DOHH2 (cell line): ENCODE data around the gene RHO.
"Not testable (repeated sequence)": the region's sequence is repeated elsewhere in the genome, so short reads cannot be mapped to it uniquely, and the experiment has no call there.

Experiments used
- H3F3A ChIP-seq: fragments of 200-600 bp; sonication (generic), shearing (Covaris generic); 2 replicates; pipeline ENCODE4 v1.6.0; 2016; ENCODE audit warnings: antibody characterized with exemption, mild to moderate bottlenecking; ENCODE audit not compliant: control insufficient read depth, insufficient read depth
- H3K27ac ChIP-seq: fragments of 200-600 bp; sonication (generic); 2 replicates; pipeline ENCODE4 v1.5.1; 2014; ENCODE audit warnings: low read depth, mild to moderate bottlenecking, low read length, moderate library complexity
- H3K27me3 ChIP-seq: fragments of 200-600 bp; sonication (generic); 2 replicates; pipeline ENCODE4 v1.6.1; 2014; ENCODE audit warnings: mild to moderate bottlenecking, low read length, mixed read lengths; ENCODE audit not compliant: control insufficient read depth
- H3K36me3 ChIP-seq: fragments of 200-600 bp; sonication (generic); 2 replicates; pipeline ENCODE4 v1.6.1; 2014; ENCODE audit warnings: mild to moderate bottlenecking, low read length, moderate library complexity, mixed read lengths; ENCODE audit not compliant: control insufficient read depth
- H3K4me1 ChIP-seq: fragments of 200-600 bp; sonication (generic); 2 replicates; pipeline ENCODE4 v1.6.1; 2014; ENCODE audit warnings: mild to moderate bottlenecking, low read length, mixed read lengths; ENCODE audit not compliant: control insufficient read depth
- H3K4me2 ChIP-seq: fragments of 200-600 bp; sonication (generic); 2 replicates; pipeline ENCODE4 v1.6.0; 2014; ENCODE audit warnings: mild to moderate bottlenecking, low read length, moderate library complexity
- H3K4me3 ChIP-seq: fragments of 200-600 bp; sonication (generic); 2 replicates; pipeline ENCODE4 v1.5.1; 2014; ENCODE audit warnings: mild to moderate bottlenecking, low read length, mixed read lengths
- H3K79me2 ChIP-seq: fragments of 200-600 bp; sonication (generic); 2 replicates; pipeline ENCODE4 v1.6.1; 2014; ENCODE audit warnings: mild to moderate bottlenecking, low read length, mixed read lengths; ENCODE audit not compliant: control insufficient read depth
- H3K9me2 ChIP-seq: fragments of 200-600 bp; sonication (generic); replicated peaks from 2 replicates; pipeline ENCODE4 v1.6.1; 2014; ENCODE audit warnings: mild to moderate bottlenecking, low read length, mixed read lengths; ENCODE audit not compliant: control insufficient read depth
- H3K9me3 ChIP-seq: fragments of 200-600 bp; sonication (generic); 2 replicates; pipeline ENCODE4 v1.6.1; 2014; ENCODE audit warnings: antibody characterized with exemption, low read length, mixed read lengths; ENCODE audit not compliant: control insufficient read depth, insufficient read depth
- H4K20me1 ChIP-seq: fragments of 200-600 bp; sonication (generic); 2 replicates; pipeline ENCODE4 v1.6.0; 2014; ENCODE audit warnings: low read depth, mild to moderate bottlenecking, antibody characterized with exemption, low read length, moderate library complexity; ENCODE audit not compliant: control insufficient read depth, insufficient read depth
- EZH2phosphoT487 ChIP-seq: fragments of 200-600 bp; sonication (generic); IDR thresholded peaks from 2 replicates; pipeline ENCODE4 v1.6.1; 2017; ENCODE audit warnings: borderline replicate concordance, mild to moderate bottlenecking, antibody characterized with exemption, low read length, moderate library complexity, mixed read lengths
- TF ChIP-seq, protein P1 (sequence below): fragments of 200-600 bp; sonication (generic); IDR thresholded peaks from one replicate; pipeline ENCODE4 v1.5.1; 2014; ENCODE audit warnings: antibody characterized with exemption, mild to moderate bottlenecking, low read depth, low read length; ENCODE audit not compliant: poor library complexity, severe bottlenecking

The RHO gene

DNA sequence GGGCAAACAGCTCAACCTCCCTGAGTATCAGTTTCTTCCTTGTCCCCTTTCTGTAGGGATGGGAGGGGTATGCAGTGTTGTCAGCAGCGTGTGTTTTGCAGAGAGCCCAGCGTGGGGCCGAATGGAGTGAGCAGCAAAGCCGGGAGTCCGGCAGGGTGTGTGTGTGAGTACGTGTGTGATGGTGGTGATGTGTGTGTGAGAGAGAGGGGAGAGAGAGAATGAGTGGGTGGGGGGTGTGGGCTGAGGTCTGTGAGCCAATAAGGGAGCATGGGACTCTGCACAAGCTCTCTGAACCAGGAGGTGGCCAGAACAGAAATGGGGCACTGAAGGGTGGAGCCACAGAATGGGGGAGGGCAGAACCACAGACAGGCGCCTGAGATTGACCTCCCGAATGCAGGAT is 44.6 kb upstream of the RHO start:
- no peaks in the 10 kb centered on the region for H3K79me2 ChIP-seq
- no peaks in the 10 kb centered on the region for H3K4me1 ChIP-seq
- H3K36me3 ChIP-seq, result peaks cover 10% of the 10 kb centered on the region; the same call in 1 of the 2 replicates
- TF ChIP-seq, protein P1, sequence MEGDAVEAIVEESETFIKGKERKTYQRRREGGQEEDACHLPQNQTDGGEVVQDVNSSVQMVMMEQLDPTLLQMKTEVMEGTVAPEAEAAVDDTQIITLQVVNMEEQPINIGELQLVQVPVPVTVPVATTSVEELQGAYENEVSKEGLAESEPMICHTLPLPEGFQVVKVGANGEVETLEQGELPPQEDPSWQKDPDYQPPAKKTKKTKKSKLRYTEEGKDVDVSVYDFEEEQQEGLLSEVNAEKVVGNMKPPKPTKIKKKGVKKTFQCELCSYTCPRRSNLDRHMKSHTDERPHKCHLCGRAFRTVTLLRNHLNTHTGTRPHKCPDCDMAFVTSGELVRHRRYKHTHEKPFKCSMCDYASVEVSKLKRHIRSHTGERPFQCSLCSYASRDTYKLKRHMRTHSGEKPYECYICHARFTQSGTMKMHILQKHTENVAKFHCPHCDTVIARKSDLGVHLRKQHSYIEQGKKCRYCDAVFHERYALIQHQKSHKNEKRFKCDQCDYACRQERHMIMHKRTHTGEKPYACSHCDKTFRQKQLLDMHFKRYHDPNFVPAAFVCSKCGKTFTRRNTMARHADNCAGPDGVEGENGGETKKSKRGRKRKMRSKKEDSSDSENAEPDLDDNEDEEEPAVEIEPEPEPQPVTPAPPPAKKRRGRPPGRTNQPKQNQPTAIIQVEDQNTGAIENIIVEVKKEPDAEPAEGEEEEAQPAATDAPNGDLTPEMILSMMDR, result no peak
- no peak for TF ChIP-seq EZH2phosphoT487
- H3K4me2 ChIP-seq, result no peak overlapping the region
- no peak overlapping the region for H3K27ac ChIP-seq
- H3F3A ChIP-seq, result no peaks in the 10 kb centered on the region
- no peaks in the 10 kb centered on the region for H4K20me1 ChIP-seq
- no peaks in the 10 kb centered on the region for H3K9me2 ChIP-seq
- H3K27me3 ChIP-seq, result no peaks in the 10 kb centered on the region
- no peak overlapping the region for H3K4me3 ChIP-seq
- no peaks in the 10 kb centered on the region for H3K9me3 ChIP-seq

DNA sequence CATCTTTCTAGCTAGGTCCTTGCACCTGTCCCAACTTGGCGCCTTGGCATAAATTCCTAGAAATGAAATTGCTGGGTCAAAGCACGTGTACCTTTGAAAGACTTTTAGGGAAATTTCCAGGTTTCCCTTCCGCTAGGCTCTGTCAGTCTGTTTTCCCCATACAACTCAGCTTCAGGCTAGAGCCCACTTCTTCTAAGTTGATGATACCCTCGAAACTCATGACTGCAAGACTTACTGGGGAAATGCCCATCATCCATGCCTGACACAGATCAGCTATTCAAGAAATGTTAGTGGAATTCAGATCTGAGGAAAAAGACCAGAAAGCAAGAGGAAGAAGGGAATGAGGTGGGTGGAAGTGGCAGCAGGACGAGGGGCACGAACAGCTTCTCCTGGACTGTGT is 43.3 kb upstream of the RHO start:
- H3K9me2 ChIP-seq, H3K4me3 ChIP-seq, H3F3A ChIP-seq, H3K27me3 ChIP-seq, H3K27ac ChIP-seq, H3K79me2 ChIP-seq, H4K20me1 ChIP-seq, H3K9me3 ChIP-seq, H3K4me1 ChIP-seq, H3K4me2 ChIP-seq, H3K36me3 ChIP-seq: not testable (repeated sequence)

DNA sequence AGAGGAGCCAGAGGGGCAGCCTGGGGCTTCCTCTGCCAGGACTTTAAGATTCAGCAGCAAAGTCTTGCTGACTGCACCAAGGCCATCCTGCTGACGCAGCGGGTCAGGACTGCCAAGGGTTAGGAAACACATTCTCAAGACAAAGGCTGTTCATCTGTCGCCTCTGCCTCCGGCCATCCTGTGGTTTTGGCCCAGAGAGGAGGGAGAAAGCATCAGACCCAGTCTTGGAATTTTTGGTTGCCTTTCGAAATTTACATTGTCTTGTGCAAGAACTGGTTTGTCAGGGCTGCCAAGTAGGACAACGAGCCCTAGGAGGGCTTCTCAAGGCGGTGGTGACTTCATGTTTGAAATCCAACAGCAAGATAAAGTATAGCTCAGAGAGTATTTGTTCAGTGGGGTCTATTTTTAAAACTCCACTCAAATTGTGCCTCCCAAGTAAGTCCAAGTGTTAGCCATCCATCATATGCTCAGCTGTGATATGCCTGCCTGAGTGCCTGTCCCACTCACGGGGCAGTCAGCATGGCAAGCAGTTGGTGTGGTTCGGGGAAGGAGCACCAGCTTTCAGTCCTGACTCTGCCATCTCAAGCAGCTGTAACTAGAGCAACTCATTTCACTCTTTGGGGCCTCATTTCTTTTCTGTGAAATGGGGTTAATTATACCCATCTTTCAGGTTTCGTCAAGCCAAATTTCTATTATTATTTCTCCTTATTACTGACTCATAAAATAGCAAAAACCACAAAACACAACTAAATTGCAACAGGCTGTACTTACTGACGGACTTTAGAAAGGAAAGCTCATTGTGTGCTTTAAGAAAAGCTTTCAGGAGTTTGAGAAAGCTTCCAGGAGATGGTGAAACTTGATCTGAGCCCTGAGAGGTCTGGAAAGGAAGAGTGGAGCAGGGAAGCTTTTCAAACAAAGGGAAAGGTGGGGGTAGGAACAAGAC is 42.4 kb upstream of the RHO start:
- TF ChIP-seq, protein P1, result no peak
- TF ChIP-seq EZH2phosphoT487, result no peak
- H4K20me1 ChIP-seq, result no peaks in the 10 kb centered on the region
- no peaks in the 10 kb centered on the region for H3K9me3 ChIP-seq
- no peaks in the 10 kb centered on the region for H3F3A ChIP-seq
- no peak overlapping the region for H3K4me3 ChIP-seq
- H3K36me3 ChIP-seq, result no peaks in the 10 kb centered on the region; the same call in 1 of the 2 replicates
- H3K79me2 ChIP-seq, result no peaks in the 10 kb centered on the region
- H3K4me2 ChIP-seq, result no peak overlapping the region
- H3K27ac ChIP-seq, result no peak overlapping the region
- H3K9me2 ChIP-seq, result no peaks in the 10 kb centered on the region
- no peaks in the 10 kb centered on the region for H3K4me1 ChIP-seq
- no peaks in the 10 kb centered on the region for H3K27me3 ChIP-seq

DNA sequence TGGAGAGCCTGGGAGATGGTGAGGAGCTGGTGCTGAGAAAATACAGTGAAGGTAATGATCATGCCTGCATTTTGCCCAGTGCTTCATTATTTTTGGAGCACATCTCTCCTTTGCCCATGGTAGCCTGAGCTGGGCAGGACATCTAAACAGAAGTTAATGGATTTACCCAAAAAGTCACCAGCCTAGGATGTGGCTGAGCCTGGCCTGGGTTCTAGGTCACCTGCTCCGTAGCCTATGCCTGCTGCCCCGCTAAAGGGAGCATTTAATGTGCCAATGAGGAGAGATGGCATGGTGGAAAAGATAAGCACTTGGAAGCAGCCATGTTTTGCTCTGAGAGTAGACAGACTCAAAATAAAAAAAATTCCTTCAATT is 41.8 kb upstream of the RHO start:
- H3K4me2 ChIP-seq, result no peak overlapping the region
- TF ChIP-seq EZH2phosphoT487, result no peak
- TF ChIP-seq, protein P1, result no peak
- H4K20me1 ChIP-seq, result no peaks in the 10 kb centered on the region
- H3K9me2 ChIP-seq, result no peaks in the 10 kb centered on the region
- H3K27ac ChIP-seq, result no peak overlapping the region
- no peaks in the 10 kb centered on the region for H3K27me3 ChIP-seq
- no peaks in the 10 kb centered on the region for H3K79me2 ChIP-seq
- no peaks in the 10 kb centered on the region for H3K9me3 ChIP-seq
- H3K4me3 ChIP-seq, result no peak overlapping the region
- H3K4me1 ChIP-seq, result no peaks in the 10 kb centered on the region
- no peaks in the 10 kb centered on the region; the same call in 1 of the 2 replicates for H3K36me3 ChIP-seq
- H3F3A ChIP-seq, result no peaks in the 10 kb centered on the region
